K562 (cell line): ENCODE data around the gene CTIF. TPM values are rescaled to one million over a fixed set of nuclear protein-coding genes. Genes with fewer than 3 reads are reported as not detected.

Experiments
- ATAC-seq: fragments of 200-7000 bp; cut with Tn5 transposase; 3 replicates; pipeline ENCODE4 v1.9.1; 2020; ENCODE audit warnings: moderate library complexity
- BruUV-seq: library from RNA; stranded (reverse); fragments of 400-500 nt; replicated peaks from 2 replicates; lab custom pipeline; 2021; lab: Mats Ljungman, UMichigan
- CTCF ChIA-PET: fragments of 300-600 bp; formaldehyde crosslinking; extraction: SDS; loops from one replicate; lab custom pipeline; 2021; ENCODE audit warnings: low intra/inter-chr PET ratio; lab: Yijun Ruan, JAX
- POLR2A ChIA-PET: fragments of 300-600, 350-650 bp; sonication (Branson Sonifier 250); formaldehyde crosslinking; extraction: SDS; loops from one replicate; lab custom pipeline; 2021; ENCODE audit warnings: antibody characterized with exemption, inconsistent platforms; lab: Yijun Ruan, JAX
- DNase-seq, 4 experiments: peaks; one replicate each; pipeline versions ENCODE4 v3.0.0 to v3.0.0-alpha.2; 2011 to 2018; ENCODE audit warnings: low spot score in 3 of 4, mixed read lengths in 3 of 4; ENCODE audit errors: extremely low read depth in 1 of 4
- FAIRE-seq: peaks from 2 replicates; lab custom pipeline; 2011; peaks lifted over from hg19 to GRCh38; lab: Jason Lieb, UNC
- H2AFZ ChIP-seq: 2 replicates; pipeline ENCODE4 v1.6.0; 2011; ENCODE audit warnings: low read depth, low read length, control low read depth, inconsistent platforms
- H3K27ac ChIP-seq: fragments of 200-600 bp; 3 replicates; pipeline ENCODE4 v1.8.0; 2011; ENCODE audit warnings: low read depth, mild to moderate bottlenecking, control low read depth, inconsistent platforms, low read length, moderate library complexity, mixed read lengths; ENCODE audit errors: extremely low read depth
- H3K27me3 ChIP-seq, 2 experiments: fragments of 300-600 bp in 1 of 2; 2 replicates in 1 of 2; 3 replicates in 1 of 2; pipeline versions ENCODE4 v1.6.0 to v1.8.0; 2011; ENCODE audit warnings: inconsistent platforms in 2 of 2, low read length in 2 of 2, mild to moderate bottlenecking in 1 of 2, mixed read lengths in 1 of 2, moderate library complexity in 1 of 2; ENCODE audit not compliant: control insufficient read depth in 2 of 2, insufficient read depth in 2 of 2
- H3K36me3 ChIP-seq: fragments of 300-600 bp; 3 replicates; pipeline ENCODE4 v1.8.0; 2011; ENCODE audit warnings: mild to moderate bottlenecking, low read length, inconsistent platforms; ENCODE audit not compliant: control insufficient read depth, insufficient read depth
- H3K4me1 ChIP-seq, 2 experiments: fragments of 200-600 bp in 1 of 2; replicated peaks in 1 of 2; 2 replicates in 1 of 2; 3 replicates in 1 of 2; pipeline versions ENCODE4 v1.5.1 to v1.8.0; 2011; ENCODE audit warnings: inconsistent platforms in 2 of 2, low read length in 2 of 2, mild to moderate bottlenecking in 1 of 2, mixed read lengths in 1 of 2, moderate library complexity in 1 of 2; ENCODE audit not compliant: control insufficient read depth in 2 of 2, insufficient read depth in 2 of 2
- H3K4me2 ChIP-seq: 2 replicates; pipeline ENCODE4 v1.6.1; 2011; ENCODE audit warnings: low read length, control low read depth, inconsistent platforms, mixed read lengths; ENCODE audit not compliant: insufficient read depth
- H3K4me3 ChIP-seq: fragments of 200-600 bp; sonication (generic), shearing (Covaris generic); 2 replicates; pipeline ENCODE4 v1.5.1; 2016; ENCODE audit warnings: control low read depth, inconsistent platforms
- H3K79me2 ChIP-seq: fragments of 200-600 bp; 3 replicates; pipeline ENCODE4 v1.8.0; 2011; ENCODE audit warnings: low read length, inconsistent platforms; ENCODE audit not compliant: control insufficient read depth, insufficient read depth
- H3K9ac ChIP-seq, 2 experiments: 2 replicates each; pipeline versions ENCODE4 v1.6.0 to v1.6.1; 2011; ENCODE audit warnings: low read depth in 2 of 2, low read length in 2 of 2, control low read depth in 1 of 2, inconsistent platforms in 1 of 2, mild to moderate bottlenecking in 1 of 2, mixed read lengths in 1 of 2; ENCODE audit not compliant: insufficient read depth in 1 of 2
- H3K9me1 ChIP-seq: one replicate; pipeline ENCODE4 v1.6.0; 2011; ENCODE audit warnings: inconsistent platforms, mild to moderate bottlenecking, low read length, moderate library complexity; ENCODE audit not compliant: control insufficient read depth, insufficient read depth
- H3K9me3 ChIP-seq: replicated peaks from 2 replicates; pipeline ENCODE4 v1.5.1; 2011; ENCODE audit warnings: low read depth, low read length, inconsistent platforms; ENCODE audit not compliant: control insufficient read depth, insufficient read depth
- H4K20me1 ChIP-seq: replicated peaks from 2 replicates; pipeline ENCODE4 v1.6.1; 2011; ENCODE audit warnings: low read length, inconsistent platforms, mixed read lengths; ENCODE audit not compliant: control insufficient read depth, insufficient read depth
- ARHGAP35 ChIP-seq: fragments of 450-650 bp; IDR thresholded peaks from 2 replicates; pipeline ENCODE4 v1.6.1; 2018; ENCODE audit not compliant: partially characterized antibody
- ATF1 ChIP-seq, 2 experiments: fragments of 450-650 bp in 1 of 2; IDR thresholded peaks; 2 replicates each; pipeline ENCODE4 v1.6.1; 2016; ENCODE audit warnings: missing compliant biosample characterization in 1 of 2, missing genetic modification characterization in 1 of 2
- ATF4 ChIP-seq: fragments of 450-650 bp; formaldehyde crosslinking; IDR thresholded peaks from 2 replicates; pipeline ENCODE4 v1.4.0; 2022; ENCODE audit warnings: mild to moderate bottlenecking, moderate library complexity
- ATF6 ChIP-seq: sonication (generic); formaldehyde crosslinking; IDR thresholded peaks from 2 replicates; pipeline ENCODE4 v1.4.0; 2020; ENCODE audit warnings: mild to moderate bottlenecking, missing genetic modification reagents
- ETS2 ChIP-seq: IDR thresholded peaks from 2 replicates; pipeline ENCODE4 v1.6.1; 2016; ENCODE audit warnings: borderline replicate concordance, missing genetic modification characterization, mild to moderate bottlenecking, moderate library complexity, missing compliant biosample characterization; ENCODE audit not compliant: poor library complexity, severe bottlenecking
- FOXJ2 ChIP-seq: fragments of 200-800 bp; sonication (Bioruptor generic); IDR thresholded peaks from 2 replicates; pipeline ENCODE4 v1.6.1; 2016; ENCODE audit warnings: missing genetic modification characterization, missing compliant biosample characterization
- XRCC5 ChIP-seq: fragments of 200-400 bp; formaldehyde crosslinking; IDR thresholded peaks from 2 replicates; pipeline ENCODE4 v1.6.1; 2017; ENCODE audit warnings: low read depth, mild to moderate bottlenecking, low read length
- ZBTB7A ChIP-seq: IDR thresholded peaks from 2 replicates; pipeline ENCODE4 v1.6.1; 2011; ENCODE audit warnings: low read depth, mild to moderate bottlenecking, low read length, moderate library complexity, borderline replicate concordance; ENCODE audit not compliant: control insufficient read depth
- ZNF518B ChIP-seq: fragments of 250-450 bp; sonication (Bioruptor Pico); IDR thresholded peaks from 2 replicates; pipeline ENCODE4 v1.5.0; 2021; ENCODE audit warnings: mild to moderate bottlenecking, moderate library complexity
- ZNF584 ChIP-seq: fragments of 200-800 bp; sonication (Bioruptor generic); IDR thresholded peaks from 2 replicates; pipeline ENCODE4 v1.6.1; 2016; ENCODE audit warnings: low read depth, mild to moderate bottlenecking, missing genetic modification characterization, missing compliant biosample characterization
- WGBS: fragments of 100-300 bp; shearing (Covaris generic); methylation state at CpG from one replicate; pipeline ENCODE4 v1.1.6; 2016; ENCODE audit warnings: low coverage, mixed read lengths; ENCODE audit not compliant: insufficient coverage; ENCODE audit errors: missing lambda C conversion rate; 5-methylcytosine and 5-hydroxymethylcytosine counted together
- in situ Hi-C: fragments of 300-500 bp; cut with MboI; formaldehyde crosslinking; loops from 4 replicates; pipeline ENCODE4 v1.15.0; 2018; ENCODE audit warnings: inconsistent platforms, mixed read lengths
- intact Hi-C: fragments of 100-400 bp; cut with micrococcal nuclease; formaldehyde crosslinking; loops from 2 replicates; pipeline ENCODE4 v1.14.2; 2022
- polyA plus RNA-seq, 8 experiments: library from polyadenylated mRNA; depleted of rRNA in 4 of 8; stranded (reverse) in 5 of 8; unstranded in 3 of 8; fragments of >200 nt; fragmentation: Nextera tagmentation in 2 of 8; fragmentation: Illumina TruSeq in 1 of 8; extraction: Ambion mirVana in 2 of 8; extraction: Trizol in 1 of 8; gene quantifications; 2 replicates each; pipeline versions ENCODE4 v1.2.1 to v1.2.3, GENCODE V29; 2011 to 2014; ENCODE audit warnings: inconsistent platforms in 1 of 8, missing spikeins in 1 of 8
- total RNA-seq, 7 experiments: library from RNA; depleted of rRNA in 6 of 7; stranded (reverse); fragments of >200 nt in 6 of 7; fragmentation: Illumina TruSeq in 2 of 7; extraction: Trizol in 2 of 7; gene quantifications; 2 replicates each; pipeline versions ENCODE4 v1.2.1 to v1.2.3, GENCODE V29; 2011 to 2021; ENCODE audit warnings: low replicate concordance in 1 of 7

CTIF gene
- total and polyA plus RNA-seq, 9 of the 15 experiments (the other 6 are each of a cell fraction or from before 2014, with no cell fraction given): 0.17 to 11.5 (median 2.2) TPM

- TF ChIP-seq ZNF518B: no peak
- no peak for TF ChIP-seq ZNF584 (CRISPR knock-in tag)
These were observed 58.8 kb downstream of the CTIF start (continued) for GRCh38 chr18:48597671-48598070.

GRCh38 chr18:48599391-48599790 is 60.6 kb downstream of the CTIF start:
- DNase-seq: no peak
- no peak for FAIRE-seq
- no peak overlapping the region for H3K9ac ChIP-seq
- POLR2A ChIA-PET: interaction anchor here (1.4 kb wide), 1 partner anchor 10 kb away, joined by 4 read pairs; no protein-coding TSS in a partner anchor
- no peaks in the 10 kb centered on the region for H3K79me2 ChIP-seq
- ATAC-seq: no peak
- CTCF ChIA-PET: no interaction called here
- WGBS: 64% methylated on average over 4 of the region's 4 CpGs
- no peaks in the 10 kb centered on the region for H3K27me3 ChIP-seq
- H2AFZ ChIP-seq: no peak overlapping the region
- H3K9me1 ChIP-seq: no peaks in the 10 kb centered on the region
- no peak overlapping the region for H3K4me2 ChIP-seq
- TF ChIP-seq ARHGAP35: no peak
- TF ChIP-seq XRCC5: no peak
- no peak for TF ChIP-seq ETS2 (tag)
- no peak for TF ChIP-seq ZBTB7A
- no peak for TF ChIP-seq ATF6 (CRISPR knock-in tag)
- TF ChIP-seq FOXJ2: no peak
- TF ChIP-seq ATF4 (CRISPR knock-in tag): no peak
- TF ChIP-seq ATF1 (CRISPR knock-in tag; IDR thresholded peaks at IDR 0.05): no peak
- no peak for TF ChIP-seq ATF1 (tag; IDR thresholded peaks at IDR 0.05)
- H3K4me1 ChIP-seq: no peaks in the 10 kb centered on the region; a peak in 2 of 5 replicates
- intact Hi-C loops: no loop called here
- H3K36me3 ChIP-seq: no peaks in the 10 kb centered on the region
- H3K27ac ChIP-seq: no peak overlapping the region
- no TSS peak for BruUV-seq
- no peaks in the 10 kb centered on the region for H3K9me3 ChIP-seq
- in situ Hi-C loops: no loop called here
- H3K4me3 ChIP-seq: no peak overlapping the region
- no peaks in the 10 kb centered on the region for H4K20me1 ChIP-seq
